HG03108 (cell line): ENCODE measurements around the gene UBAC2.
A peak's percentile ranks its signal among the peaks of the same experiment; 100 is the strongest.

Source experiments
- ATAC-seq: cut with Tn5 transposase; IDR thresholded peaks from one replicate; pipeline ENCODE4 v1.9.1; 2021; ENCODE audit warnings: moderate library complexity; ENCODE audit not compliant: unreplicated experiment

Gene UBAC2

DNA sequence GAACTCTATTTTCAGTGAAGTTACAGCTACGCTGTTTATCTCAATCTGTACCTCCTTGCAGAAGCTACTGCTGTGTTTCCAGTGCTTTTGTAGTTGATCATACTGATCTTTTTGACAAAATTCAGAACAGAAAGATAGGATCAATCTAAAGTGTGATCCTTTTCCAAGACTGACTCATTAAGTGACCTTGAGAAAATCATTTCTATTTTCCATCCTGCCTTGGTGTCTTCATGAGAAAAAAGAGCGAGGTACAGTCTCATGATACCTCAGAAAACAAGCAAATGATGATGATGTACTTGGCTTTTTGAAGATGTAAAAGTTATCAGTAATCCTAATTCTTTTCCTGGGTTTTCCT is 152.6 kb downstream of the UBAC2 start:
- no peak for ATAC-seq

DNA sequence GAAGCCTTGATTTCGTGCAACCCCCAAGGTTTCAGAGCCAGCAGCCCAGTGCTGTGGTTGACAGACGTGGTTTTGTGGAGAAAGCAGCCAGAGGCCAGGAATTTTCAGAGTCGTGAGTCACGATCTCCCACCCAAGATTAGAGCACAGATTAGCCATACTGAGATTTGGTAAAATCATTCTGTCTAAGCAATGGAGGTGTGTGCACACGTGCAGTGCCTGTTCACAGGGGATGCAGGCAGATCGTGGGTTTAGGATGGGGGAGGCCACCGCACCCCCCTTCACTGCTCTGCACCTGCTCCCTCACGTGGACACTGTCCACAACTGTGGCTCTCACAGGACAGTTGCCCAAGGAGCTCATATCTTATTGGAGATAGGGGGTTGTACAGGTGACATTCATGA is 153.2 kb downstream of the UBAC2 start:
- ATAC-seq = no peak

DNA sequence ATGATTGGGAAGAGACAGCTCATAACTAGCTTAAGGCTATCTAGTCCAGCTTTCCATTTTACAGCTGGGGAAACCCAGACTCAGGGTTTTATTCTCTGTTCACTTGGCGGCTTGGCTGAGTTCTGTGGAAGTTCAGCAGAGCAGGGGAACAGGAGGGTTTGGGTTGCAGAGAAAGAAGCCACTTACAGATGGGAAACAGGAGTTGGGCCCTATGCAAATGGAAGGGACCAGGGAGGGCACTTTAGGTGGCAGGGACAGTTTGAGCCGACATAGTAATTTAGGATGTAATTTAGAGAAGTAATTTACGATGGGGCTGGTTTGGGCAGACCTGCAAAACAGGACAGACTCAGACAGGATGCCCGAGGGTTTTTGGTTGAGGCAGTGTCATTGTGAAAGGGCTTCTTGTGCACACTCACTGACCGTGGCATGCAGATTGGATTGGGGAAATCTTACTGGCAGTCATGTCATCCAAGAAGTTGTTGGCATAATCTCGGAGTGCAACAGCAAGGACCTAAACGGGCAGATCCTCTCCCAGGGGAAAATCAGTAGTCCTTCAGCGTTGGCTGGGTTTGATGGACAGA is 153.8 kb downstream of the UBAC2 start:
- no peak for ATAC-seq

DNA sequence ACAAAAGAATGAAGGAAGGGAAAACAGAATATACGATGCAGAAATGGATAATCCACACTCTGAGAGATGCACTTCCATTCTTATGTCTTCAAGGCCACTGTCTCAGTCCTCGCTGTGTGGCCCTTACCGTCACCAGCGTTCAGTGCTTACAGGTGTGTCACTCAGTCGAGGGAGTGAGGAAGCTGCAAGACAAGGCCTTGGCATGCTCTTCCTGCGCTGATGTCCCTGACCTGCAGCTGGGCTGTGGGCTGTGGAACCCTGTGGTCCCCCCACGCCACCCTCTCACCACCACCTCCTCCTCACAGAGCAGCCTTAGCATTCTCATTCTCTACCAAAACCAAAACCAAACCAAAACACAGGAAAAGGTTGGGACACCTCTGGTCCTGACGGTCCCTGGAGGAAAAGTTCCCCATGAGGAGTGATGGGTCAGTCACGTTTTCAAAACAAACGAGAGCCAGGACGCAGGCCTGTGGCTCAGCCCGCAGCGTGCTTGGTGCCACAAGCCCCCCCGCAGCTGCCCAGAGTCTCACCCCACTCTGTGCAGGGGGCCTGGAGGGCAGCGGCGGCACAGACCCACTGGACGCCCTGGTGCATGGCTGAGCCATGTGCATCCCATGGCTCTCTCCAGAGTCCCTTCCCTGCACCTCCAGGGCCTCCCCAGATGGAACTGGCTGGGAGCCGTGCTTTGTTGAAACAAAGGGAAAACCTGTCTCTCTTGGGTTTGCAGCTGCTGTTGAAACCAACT is 154.8 kb downstream of the UBAC2 start:
- no peak for ATAC-seq

DNA sequence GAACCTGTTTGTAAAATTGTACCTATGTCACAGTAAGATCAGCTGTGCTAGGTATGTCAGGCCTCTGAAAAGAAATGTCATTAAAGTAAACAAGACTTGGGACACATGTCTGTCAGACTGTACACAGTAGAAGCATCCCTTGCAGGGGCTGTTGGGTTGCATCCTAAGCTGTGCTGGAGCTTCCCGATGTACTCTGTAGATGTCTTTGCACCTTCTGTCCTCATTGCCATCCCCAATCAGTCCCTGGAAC is 155.3 kb downstream of the UBAC2 start:
- ATAC-seq = no peak

DNA sequence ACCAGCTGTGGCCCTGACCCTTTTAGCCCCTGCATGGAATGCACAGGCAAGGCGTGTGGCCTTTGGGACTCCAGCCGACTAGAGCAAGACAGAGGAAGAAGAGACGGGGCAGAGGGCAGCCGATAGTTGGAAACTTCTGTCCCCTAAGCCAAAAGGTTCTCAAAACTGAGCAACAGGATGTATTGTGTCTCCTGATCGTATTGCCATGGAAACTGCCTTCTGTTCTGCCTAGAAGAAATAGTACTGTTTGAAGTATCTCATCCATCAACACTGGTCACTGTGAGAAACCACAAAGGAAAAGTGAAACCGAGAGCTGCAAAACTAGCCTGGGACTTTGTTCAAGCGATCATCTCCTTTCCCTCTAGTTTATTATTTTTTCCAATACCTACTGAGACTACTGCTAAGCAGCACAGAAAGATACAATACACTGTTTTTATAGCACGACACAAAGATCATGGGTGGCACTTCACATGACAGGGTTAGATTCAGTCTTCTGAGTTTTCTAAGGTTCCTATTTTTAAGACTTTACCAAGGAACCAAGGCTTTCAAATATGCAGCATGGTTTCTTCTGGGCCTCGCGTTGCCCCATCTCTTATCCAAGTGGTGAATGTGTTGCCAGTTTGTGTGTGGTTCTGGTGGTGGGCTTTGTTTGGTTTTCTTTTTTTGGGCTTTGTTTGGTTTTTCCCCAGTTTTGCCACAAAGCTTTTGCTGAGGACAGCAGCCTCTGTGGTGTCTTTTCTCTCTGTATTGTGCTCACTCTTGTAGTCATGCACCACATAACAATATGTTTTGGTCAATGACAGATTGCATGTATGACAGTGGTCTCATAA is 155.8 kb downstream of the UBAC2 start:
- ATAC-seq = peak; percentile 55

DNA sequence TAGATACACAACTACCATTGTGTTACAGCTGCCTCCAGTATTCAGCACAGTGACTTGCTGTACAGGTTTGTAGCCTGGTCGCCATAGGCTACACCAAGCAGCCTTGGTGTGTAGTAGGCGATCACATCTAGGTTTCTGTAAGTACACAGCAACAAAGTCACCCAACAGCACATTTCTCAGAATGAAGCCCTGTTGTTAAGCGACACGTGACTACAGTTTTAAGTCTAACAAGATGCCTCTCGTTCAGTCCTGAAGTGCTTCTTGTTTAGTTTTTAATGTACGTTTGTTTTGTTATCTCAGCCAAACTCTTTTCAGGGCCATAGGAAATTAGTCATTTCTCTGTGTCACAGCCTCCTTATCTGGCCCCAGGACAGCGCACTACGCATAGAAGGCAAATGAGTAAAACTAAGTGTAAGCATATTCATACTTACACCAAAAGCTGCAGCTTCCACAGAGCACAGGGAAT is 156.5 kb downstream of the UBAC2 start:
- peak; percentile 13 for ATAC-seq

DNA sequence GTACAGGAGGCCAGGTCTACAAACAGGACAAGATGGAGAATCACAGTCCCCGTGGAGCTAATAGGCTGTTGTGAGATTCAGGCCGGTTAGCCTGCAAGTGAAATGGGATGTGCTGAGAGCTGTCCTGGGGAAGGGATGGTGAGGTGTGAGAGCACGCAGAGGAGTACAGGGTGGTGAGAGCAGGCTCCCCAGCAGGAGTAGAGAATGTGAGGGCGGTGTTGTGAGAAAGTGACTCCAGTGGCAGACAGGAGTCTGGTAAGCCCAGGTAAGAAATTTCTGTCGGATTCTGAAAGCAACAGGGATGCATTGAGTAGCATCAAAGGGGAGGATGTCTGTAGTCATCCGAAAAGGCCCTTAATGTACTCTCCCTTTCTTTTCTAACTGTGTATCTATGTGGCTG is 157.3 kb downstream of the UBAC2 start:
- ATAC-seq = no peak

DNA sequence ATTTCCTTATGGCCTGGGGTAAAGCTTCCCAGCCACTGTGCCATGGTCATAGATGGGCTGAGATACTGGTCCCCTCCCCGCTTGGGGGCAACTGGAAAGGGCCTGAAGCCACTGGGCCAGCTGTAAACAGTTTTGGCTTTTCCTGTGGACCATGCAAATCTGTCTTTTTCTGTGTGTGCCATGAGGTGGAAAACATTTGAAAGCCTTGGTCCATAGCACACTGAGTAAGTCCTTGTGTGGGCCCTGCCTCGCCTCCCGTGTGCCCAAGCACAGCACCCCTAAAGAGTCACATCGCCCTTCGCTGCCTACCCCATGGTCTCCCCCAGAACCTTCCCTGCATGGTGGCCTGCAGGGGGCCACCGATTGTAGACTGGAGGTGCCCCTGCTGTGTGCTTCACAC is 158.9 kb downstream of the UBAC2 start:
- ATAC-seq = no peak

DNA sequence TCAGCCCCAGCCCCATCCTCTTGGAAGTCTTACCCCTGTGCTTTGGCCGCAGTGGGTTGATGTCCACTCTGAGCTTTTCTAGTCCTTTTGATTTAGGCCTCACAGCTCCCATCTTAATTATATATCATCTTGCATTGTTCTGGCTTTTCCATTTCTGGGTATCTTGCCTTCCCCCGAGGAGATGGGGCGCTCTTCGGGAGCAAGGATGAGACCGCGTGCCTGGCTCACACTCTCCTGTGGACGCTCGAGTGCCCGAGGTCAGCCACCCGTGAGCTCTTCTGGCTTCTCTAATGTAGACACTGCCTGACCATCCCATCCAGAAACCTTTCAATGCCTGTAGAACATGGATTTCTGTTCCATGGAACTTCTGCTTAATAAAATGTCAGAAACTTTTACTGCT is 160.0 kb downstream of the UBAC2 start:
- no peak for ATAC-seq

DNA sequence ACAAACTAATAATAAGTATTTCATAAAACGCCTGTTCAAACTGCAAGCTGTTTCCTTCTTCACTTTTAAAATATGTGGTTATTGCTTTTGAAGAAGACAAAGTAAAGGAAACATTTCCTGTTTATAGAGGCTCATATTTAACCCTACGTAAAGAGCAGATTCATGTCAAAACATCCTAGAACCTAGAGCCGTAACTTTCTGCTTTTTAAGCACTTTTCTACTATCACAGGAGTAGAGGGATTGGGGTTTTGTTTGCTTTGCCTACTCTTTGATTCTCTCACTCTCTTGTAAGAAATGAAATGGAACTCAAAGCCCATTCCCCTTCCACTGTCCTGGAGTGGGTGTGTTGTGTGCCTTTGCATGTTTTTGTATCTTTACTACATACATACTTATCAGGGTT is 160.5 kb downstream of the UBAC2 start:
- no peak for ATAC-seq

DNA sequence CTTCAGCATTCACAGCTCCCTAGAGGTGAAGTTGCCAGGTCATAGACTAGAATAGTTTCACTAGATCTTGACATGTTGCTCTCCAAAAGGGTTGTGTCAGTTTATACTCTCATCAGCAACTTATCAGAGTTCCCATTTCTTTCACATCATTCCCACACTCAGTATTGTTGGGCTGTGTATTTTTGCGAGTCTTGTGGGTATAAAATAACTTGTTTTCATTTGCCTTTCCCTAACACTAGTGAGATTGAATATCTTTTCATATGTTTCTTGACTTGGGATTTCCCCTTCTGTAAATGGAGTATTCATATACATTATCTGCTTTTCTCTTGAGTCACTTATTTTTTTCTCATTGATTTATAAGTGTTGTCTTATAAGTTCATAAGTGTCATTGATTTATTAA is 161.7 kb downstream of the UBAC2 start:
- no peak for ATAC-seq

DNA sequence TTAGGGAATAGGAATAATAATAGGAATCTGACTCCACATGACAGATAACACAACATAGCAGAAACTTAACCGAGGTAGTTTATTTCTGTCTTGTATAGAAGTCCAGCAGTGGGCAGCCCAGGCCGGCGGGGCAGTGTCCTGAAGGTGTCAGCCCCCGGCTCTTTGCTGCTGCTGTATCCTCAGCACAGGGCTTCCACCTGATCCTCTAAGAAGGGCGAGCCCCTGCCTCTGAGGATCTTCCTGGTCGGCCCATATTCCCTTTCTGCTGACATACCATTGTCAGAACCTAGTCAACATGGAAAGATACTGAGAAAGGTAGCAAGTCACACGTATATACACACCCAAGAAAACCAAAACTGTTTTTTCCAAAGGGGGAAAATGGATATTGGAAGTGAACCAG is 162.7 kb downstream of the UBAC2 start:
- ATAC-seq = no peak

DNA sequence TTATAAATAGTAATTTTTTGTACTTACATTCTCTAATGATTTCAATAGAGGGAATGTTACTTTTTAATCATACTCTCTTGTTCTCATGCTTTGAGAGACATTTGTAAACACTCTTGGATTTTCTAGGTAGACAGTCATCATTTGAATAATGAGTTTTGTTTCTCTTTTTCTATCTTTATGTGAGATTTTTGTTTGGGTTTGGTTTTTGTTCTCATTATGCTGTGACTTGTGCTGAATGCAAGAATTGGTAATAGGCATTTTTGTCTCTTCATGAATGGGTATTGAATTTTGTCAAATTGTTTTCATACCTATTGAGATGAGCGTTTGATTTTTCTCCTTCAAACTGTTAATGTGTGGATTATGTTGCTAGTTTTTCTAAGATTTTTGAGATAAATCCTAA is 163.3 kb downstream of the UBAC2 start:
- ATAC-seq = no peak

DNA sequence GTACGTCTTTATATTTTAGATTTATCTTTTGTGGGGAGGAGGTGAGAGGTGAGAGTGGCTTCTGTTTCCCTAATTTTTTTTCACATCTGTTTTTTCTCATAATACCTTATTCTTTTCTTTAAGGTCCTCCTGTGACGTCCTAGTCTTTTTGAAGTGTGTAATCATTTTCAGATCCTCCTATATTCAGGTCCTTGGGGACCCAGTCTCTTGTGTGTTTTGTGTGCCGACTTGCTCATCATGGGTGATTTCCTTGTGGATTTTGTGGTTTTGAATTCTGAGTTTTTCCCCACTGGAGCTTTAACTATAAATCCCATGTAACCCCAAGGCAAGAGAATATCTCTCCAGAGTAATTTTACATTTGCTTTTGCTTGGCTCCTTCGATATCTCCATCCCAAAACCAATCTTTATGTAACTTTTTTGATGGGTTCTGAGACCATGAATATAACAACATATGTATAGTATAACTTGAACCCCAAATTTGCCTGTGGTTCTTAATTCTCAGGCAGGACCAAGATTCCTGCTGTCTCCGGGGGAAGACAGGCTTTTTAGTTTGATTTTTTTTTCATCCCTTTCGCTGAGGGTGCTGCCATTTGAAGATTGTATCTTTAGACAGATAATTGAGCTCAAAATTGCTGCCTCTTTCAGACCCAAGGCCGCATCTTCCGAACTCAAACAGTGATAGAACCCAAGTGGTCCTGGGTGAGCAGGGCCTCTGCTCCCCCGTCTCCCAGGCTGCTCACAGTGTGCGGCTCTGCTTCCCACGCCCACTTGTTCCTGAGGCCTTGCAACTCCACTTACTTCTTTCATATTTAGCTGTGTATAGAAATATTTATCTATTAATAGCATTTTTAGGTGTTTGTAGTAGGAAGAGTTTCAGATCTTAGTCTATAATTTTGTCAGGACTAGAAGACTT is 165.7 kb downstream of the UBAC2 start:
- peak; percentile 47 for ATAC-seq

DNA sequence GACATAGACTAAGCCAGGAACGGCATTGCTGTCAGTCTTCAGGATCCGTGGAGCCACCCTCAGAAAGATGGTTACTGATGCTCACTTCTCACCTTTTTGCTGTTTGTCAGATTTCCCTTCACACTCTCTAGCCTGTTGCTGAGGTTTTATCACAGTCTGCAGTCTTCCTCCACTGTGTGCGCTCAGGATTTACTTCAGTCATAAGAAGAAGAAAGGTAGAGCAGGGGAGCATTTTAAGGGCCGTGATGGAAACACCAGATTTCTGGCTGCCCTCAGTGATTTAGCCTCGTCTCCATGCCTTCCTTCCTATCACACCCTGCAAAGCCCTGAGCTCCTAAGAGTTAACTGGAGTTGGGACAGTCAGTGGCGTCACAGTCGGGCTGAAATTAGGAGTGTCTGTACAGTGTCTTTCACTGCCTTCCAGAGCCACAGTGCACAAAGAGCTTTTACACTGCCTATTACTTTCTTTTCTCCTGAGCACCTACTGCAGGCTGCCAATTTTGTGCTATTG is 166.5 kb downstream of the UBAC2 start:
- no peak for ATAC-seq

DNA sequence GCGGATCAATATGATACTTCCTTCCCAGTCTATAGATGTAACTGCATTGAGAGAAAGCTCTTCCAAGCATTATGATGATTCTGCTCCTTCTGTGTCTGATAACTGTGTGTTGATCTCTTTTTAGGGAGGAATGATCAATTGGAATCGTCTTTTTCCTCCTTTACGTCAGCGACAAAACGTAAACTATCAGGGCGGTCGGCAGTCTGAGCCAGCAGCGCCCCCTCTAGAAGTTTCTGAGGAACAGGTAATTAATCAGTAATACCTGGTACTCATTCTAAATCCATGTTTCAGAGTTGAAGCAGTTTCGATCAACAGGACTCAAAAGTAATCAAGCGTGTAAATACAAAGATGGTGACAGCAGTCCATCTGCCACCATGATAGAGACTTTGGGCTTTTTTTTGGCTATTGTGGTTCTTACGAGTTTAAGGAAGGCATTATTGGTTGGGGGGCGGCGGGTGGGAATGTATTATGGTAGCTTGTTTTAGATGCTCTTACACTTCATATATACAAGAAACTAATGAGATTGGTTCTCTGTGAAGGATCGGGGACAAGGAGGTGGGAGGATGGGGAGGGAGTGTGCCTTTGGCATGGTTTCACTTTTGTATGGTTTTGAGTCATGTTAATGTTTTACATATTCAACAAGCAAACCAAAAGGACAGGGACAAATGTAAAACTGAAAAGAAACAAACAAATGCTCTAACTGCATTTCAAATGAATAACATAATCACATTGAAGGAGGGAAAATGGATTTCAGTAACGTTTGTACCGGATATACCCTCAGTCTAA is 167.2 kb downstream of the UBAC2 start:
- no peak for ATAC-seq

DNA sequence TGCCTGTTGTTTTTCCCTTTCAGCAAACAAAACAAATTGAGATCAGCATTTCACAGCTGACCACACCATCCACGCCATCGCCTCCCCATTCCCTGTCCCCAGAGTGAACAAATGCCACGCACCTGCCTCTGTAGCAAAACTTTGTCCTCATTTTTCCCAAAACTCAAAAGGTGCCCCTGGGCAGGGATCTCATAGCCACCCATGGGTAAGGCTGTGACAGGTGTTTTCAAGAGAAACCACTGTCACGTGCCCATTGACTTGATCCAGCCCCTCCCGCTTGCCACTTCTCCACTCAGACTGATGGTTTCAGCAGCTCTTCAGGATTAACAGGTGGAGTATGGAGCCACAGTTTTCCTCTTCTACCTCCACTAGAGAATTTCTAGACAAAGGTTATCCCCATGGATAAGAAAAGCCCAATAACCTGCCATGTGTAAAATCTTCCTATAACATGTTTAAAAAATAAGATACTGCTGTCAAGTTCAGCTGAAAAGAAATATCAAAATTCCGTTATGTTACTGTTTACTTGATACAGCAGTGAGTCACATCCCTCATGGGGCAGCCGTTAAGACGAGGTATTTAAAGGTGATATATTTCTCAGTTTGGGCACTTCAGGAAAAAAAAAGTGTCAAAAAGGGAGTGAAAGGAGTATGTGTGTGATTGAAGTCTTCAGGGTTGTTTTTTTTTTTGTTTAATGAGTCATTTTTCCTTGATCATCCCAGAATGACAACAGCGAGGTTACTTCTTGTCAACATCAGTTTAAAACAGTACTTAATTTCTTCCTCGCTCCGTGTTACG is 170.0 kb downstream of the UBAC2 start:
- no peak for ATAC-seq

DNA sequence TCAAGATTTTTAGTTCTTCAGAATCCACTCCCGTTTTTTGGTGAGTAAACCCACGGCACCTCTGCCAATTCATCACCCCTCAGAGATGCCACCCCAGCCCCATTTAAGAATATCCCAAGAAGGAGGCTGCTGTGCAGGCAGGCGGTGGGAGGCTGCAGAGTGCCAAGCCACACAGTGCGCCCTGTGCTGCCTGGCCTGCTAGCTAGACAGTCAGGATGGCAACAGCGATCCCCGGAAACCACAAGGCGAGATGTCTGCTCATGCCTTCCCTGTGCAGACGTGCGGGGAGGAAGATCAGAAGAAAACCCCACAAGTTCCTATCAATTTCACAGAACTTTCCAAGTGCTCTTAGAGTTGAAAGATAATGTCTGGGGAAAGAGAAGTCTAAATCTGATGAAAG is 171.3 kb downstream of the UBAC2 start:
- ATAC-seq = no peak

DNA sequence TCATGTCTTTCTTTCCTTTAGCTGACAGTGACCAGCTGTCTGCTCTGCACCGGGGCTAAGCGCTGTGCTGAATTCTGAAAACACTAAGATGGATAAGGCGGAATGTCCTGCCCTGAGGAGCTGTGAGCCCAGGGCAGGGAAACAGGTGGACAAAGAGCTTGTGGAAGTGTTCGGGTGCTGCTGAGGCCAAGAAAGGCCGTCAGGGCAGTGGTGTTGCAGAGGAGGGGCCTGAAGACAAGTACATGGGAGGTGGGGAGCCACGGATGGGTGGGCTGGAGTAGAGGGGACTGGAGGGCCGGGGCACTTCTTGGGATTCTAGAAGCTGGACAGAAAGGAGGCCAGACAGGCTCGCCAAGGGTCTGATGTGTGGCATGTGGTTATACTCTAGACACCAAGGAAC is 172.8 kb downstream of the UBAC2 start:
- ATAC-seq = no peak
